GM12878 (cell line): ENCODE results near the gene DLG2. TPM values are rescaled to one million over a fixed set of nuclear protein-coding genes. Genes with fewer than 3 reads are reported as not detected.

Source experiments
- ATAC-seq: fragments of 200-7000 bp; cut with Tn5 transposase; 3 replicates; pipeline ENCODE4 v1.9.1; 2020; ENCODE audit warnings: mild to moderate bottlenecking, moderate library complexity
- BruUV-seq: library from RNA; stranded (reverse); fragments of 400-500 nt; replicated peaks from 2 replicates; lab custom pipeline; 2021; lab: Mats Ljungman, UMichigan
- CTCF ChIA-PET: fragments of 300-600 bp; sonication (Branson Sonifier 250); formaldehyde crosslinking; extraction: SDS; loops from one replicate; lab custom pipeline; 2021; ENCODE audit warnings: inconsistent platforms; lab: Yijun Ruan, JAX
- POLR2A ChIA-PET: fragments of 350-600 bp; formaldehyde crosslinking; extraction: SDS; loops from one replicate; lab custom pipeline; 2021; ENCODE audit warnings: inconsistent platforms; lab: Charles Lee
- RAD21 ChIA-PET: fragments of 300-600 bp; sonication (Branson Sonifier 250); formaldehyde crosslinking; loops from one replicate; lab custom pipeline; 2023; ENCODE audit warnings: antibody characterized with exemption; ENCODE audit not compliant: unreplicated experiment; lab: Charles Lee
- SMC1A ChIA-PET: fragments of 300-600 bp; sonication (Branson Sonifier 250); formaldehyde crosslinking; loops from one replicate; lab custom pipeline; 2023; ENCODE audit not compliant: unreplicated experiment, uncharacterized antibody; lab: Charles Lee
- DNase-seq: peaks from one replicate; pipeline ENCODE4 v3.0.0-alpha.2; 2011; ENCODE audit warnings: low read depth, low spot score
- FAIRE-seq: peaks from 3 replicates; lab custom pipeline; 2011; peaks lifted over from hg19 to GRCh38; lab: Jason Lieb, UNC
- H2AFZ ChIP-seq: 2 replicates; pipeline ENCODE4 v1.6.0; 2011; ENCODE audit warnings: low read depth, low read length, control low read depth; ENCODE audit not compliant: control insufficient read depth
- H3K27ac ChIP-seq: 2 replicates; pipeline ENCODE4 v1.5.1; 2011; ENCODE audit warnings: control low read depth; ENCODE audit not compliant: control insufficient read depth, insufficient read depth
- H3K27me3 ChIP-seq, 2 experiments: replicated peaks in 1 of 2; 2 replicates each; pipeline versions ENCODE4 v1.6.0 to v1.6.1; 2011; ENCODE audit warnings: low read length in 1 of 2; ENCODE audit not compliant: control insufficient read depth in 2 of 2, insufficient read depth in 2 of 2
- H3K36me3 ChIP-seq, 2 experiments: 2 replicates each; pipeline ENCODE4 v1.5.1; 2011; ENCODE audit warnings: low read length in 1 of 2; ENCODE audit not compliant: control insufficient read depth in 2 of 2, insufficient read depth in 2 of 2
- H3K4me1 ChIP-seq: 2 replicates; pipeline ENCODE4 v1.6.1; 2011; ENCODE audit warnings: mild to moderate bottlenecking, low read length, moderate library complexity, mixed read lengths; ENCODE audit not compliant: control insufficient read depth, insufficient read depth
- H3K4me2 ChIP-seq: 2 replicates; pipeline ENCODE4 v1.6.0; 2011; ENCODE audit warnings: control low read depth; ENCODE audit not compliant: control insufficient read depth, insufficient read depth
- H3K4me3 ChIP-seq: fragments of 200-600 bp; sonication (generic); 2 replicates; pipeline ENCODE4 v1.5.1; 2016
- H3K79me2 ChIP-seq: 2 replicates; pipeline ENCODE4 v1.6.0; 2011; ENCODE audit warnings: low read length; ENCODE audit not compliant: control insufficient read depth, insufficient read depth
- H3K9ac ChIP-seq: 2 replicates; pipeline ENCODE4 v1.8.0; 2011; ENCODE audit warnings: low read length, control low read depth, mixed read lengths; ENCODE audit not compliant: control insufficient read depth, insufficient read depth
- H3K9me3 ChIP-seq: replicated peaks from 3 replicates; pipeline ENCODE4 v1.5.1; 2011; ENCODE audit warnings: mild to moderate bottlenecking, low read length; ENCODE audit not compliant: control insufficient read depth, insufficient read depth
- H4K20me1 ChIP-seq: 2 replicates; pipeline ENCODE4 v1.6.0; 2011; ENCODE audit not compliant: control insufficient read depth, insufficient read depth
- BCL3 ChIP-seq: IDR thresholded peaks from 2 replicates; pipeline ENCODE4 v1.6.1; 2011; ENCODE audit warnings: borderline replicate concordance, low read depth, mild to moderate bottlenecking, moderate library complexity, low read length; ENCODE audit not compliant: insufficient read depth, poor library complexity, severe bottlenecking
- CEBPB ChIP-seq, 2 experiments: fragments of 150-350 bp in 1 of 2; IDR thresholded peaks; 2 replicates each; pipeline ENCODE4 v1.6.1; 2012 to 2014; ENCODE audit warnings: low read depth in 2 of 2, low read length in 2 of 2, borderline replicate concordance in 1 of 2, inconsistent platforms in 1 of 2
- CHD1 ChIP-seq: IDR thresholded peaks from 2 replicates; pipeline ENCODE4 v1.6.1; 2012; ENCODE audit warnings: low read depth, low read length, improper control_type of control experiment
- E4F1 ChIP-seq: fragments of 450-650 bp; IDR thresholded peaks from 2 replicates; pipeline ENCODE4 v1.6.1; 2018; ENCODE audit warnings: borderline replicate concordance, mild to moderate bottlenecking; ENCODE audit not compliant: partially characterized antibody
- HCFC1 ChIP-seq: fragments of 150-350 bp; IDR thresholded peaks from 2 replicates; pipeline ENCODE4 v1.6.1; 2014; ENCODE audit warnings: low read length
- JUNB ChIP-seq: IDR thresholded peaks from 2 replicates; pipeline ENCODE4 v1.6.1; 2016; ENCODE audit warnings: antibody characterized with exemption, mild to moderate bottlenecking
- KAT2A ChIP-seq: conservative IDR thresholded peaks from 2 replicates; pipeline ENCODE4 v1.6.1; 2011; ENCODE audit warnings: low read depth, low read length; ENCODE audit not compliant: control insufficient read depth
- MEF2A ChIP-seq: IDR thresholded peaks from 2 replicates; pipeline ENCODE4 v1.6.1; 2011; ENCODE audit warnings: low read depth, mild to moderate bottlenecking, low read length, moderate library complexity; ENCODE audit not compliant: insufficient read depth
- MEF2B ChIP-seq: fragments of 450-650 bp; IDR thresholded peaks from 2 replicates; pipeline ENCODE4 v1.6.1; 2018; ENCODE audit warnings: mild to moderate bottlenecking, moderate library complexity; ENCODE audit not compliant: partially characterized antibody, poor library complexity, severe bottlenecking
- MXI1 ChIP-seq: fragments of 150-350 bp; IDR thresholded peaks from 2 replicates; pipeline ENCODE4 v1.6.1; 2011; ENCODE audit warnings: low read depth, mild to moderate bottlenecking, inconsistent platforms, low read length, improper control_type of control experiment
- NFIC ChIP-seq: IDR thresholded peaks from 2 replicates; pipeline ENCODE4 v1.6.1; 2012; ENCODE audit warnings: low read depth, mild to moderate bottlenecking, inconsistent platforms, low read length, moderate library complexity
- NFYB ChIP-seq: IDR thresholded peaks from 2 replicates; pipeline ENCODE4 v1.6.1; 2011; ENCODE audit warnings: low read depth, mild to moderate bottlenecking, low read length, improper control_type of control experiment, moderate library complexity; ENCODE audit not compliant: insufficient read depth
- PAX5 ChIP-seq: IDR thresholded peaks from 2 replicates; pipeline ENCODE4 v1.6.1; 2011; ENCODE audit warnings: low read depth, low read length, borderline replicate concordance
- RELB ChIP-seq: fragments of 450-650 bp; IDR thresholded peaks from 2 replicates; pipeline ENCODE4 v1.6.1; 2017; ENCODE audit warnings: low read depth, mild to moderate bottlenecking, moderate library complexity
- RUNX3 ChIP-seq: IDR thresholded peaks from 2 replicates; pipeline ENCODE4 v1.6.1; 2012; ENCODE audit warnings: low read length, inconsistent platforms
- SMAD5 ChIP-seq: IDR thresholded peaks from 2 replicates; pipeline ENCODE4 v1.6.1; 2016; ENCODE audit warnings: antibody characterized with exemption, low read depth
- ZBTB33 ChIP-seq: fragments of 450-650 bp; IDR thresholded peaks from 2 replicates; pipeline ENCODE4 v1.6.1; 2017; ENCODE audit warnings: mild to moderate bottlenecking
- WGBS: methylation state at CpG from one replicate; pipeline ENCODE4 v1.1.6; 2016; ENCODE audit warnings: low lambda C conversion rate; ENCODE audit not compliant: insufficient replicate concordance, insufficient coverage; ENCODE audit errors: missing lambda C conversion rate; 5-methylcytosine and 5-hydroxymethylcytosine counted together
- in situ Hi-C: fragments of 300-500 bp; cut with MboI; formaldehyde crosslinking; loops from 9 replicates; pipeline ENCODE4 v1.14.3; 2018; ENCODE audit warnings: mixed read lengths
- intact Hi-C: fragments of 100-400 bp; cut with micrococcal nuclease; formaldehyde crosslinking; loops from one replicate; pipeline ENCODE4 v1.14.2; 2022; ENCODE audit not compliant: unreplicated experiment
- polyA plus RNA-seq, 11 experiments: library from polyadenylated mRNA; depleted of rRNA in 4 of 11; unstranded in 6 of 11; stranded (reverse) in 5 of 11; fragments of >200 nt; fragmentation: Nextera tagmentation in 4 of 11; fragmentation: Illumina TruSeq in 1 of 11; extraction: Ambion mirVana in 4 of 11; extraction: Trizol in 1 of 11; gene quantifications; 1 replicate in 1 of 11; 2 replicates in 10 of 11; pipeline versions ENCODE4 v1.2.1 to v1.2.3, GENCODE V29; 2011 to 2016; ENCODE audit warnings: inconsistent platforms in 2 of 11, missing spikeins in 2 of 11, low read depth in 1 of 11
- total RNA-seq, 4 experiments: library from RNA; depleted of rRNA in 3 of 4; stranded (reverse); fragments of >200 nt in 3 of 4; fragmentation: Illumina TruSeq in 1 of 4; extraction: Trizol in 1 of 4; gene quantifications; 2 replicates each; pipeline versions ENCODE4 v1.2.1 to v1.2.3, GENCODE V29; 2013 to 2021

Gene DLG2
- total and polyA plus RNA-seq, 10 of the 15 experiments (the other 5 are each of a cell fraction or from before 2014, with no cell fraction given): 0.09 to 0.98 (median 0.35) TPM

GRCh38 chr11:83583757-83584366 is 2043.3 kb downstream of the DLG2 start:
- intact Hi-C loops (loop anchor here (5.0 kb wide), 1 partner anchor 138 kb away; no protein-coding TSS in a partner anchor), in situ Hi-C loops (no loop called here)
- Histone ChIP-seq H3K9me3 (no peaks in the 10 kb centered on the region), H3K4me1 (peaks cover 17% of the 10 kb centered on the region), H2AFZ (peak overlapping the region; percentile 54; the same call in 1 of the 2 replicates), H3K4me3 (no peak overlapping the region), H3K79me2 (no peaks in the 10 kb centered on the region), H3K36me3 (no peaks in the 10 kb centered on the region), H3K27me3 (no peaks in the 10 kb centered on the region), H3K4me2 (peak overlapping the region; percentile 31), H3K9ac (no peak overlapping the region), H4K20me1 (no peaks in the 10 kb centered on the region), H3K27ac (peak overlapping the region; percentile 36; the same call in 1 of the 2 replicates)
- ChIA-PET RAD21 (no interaction called here), CTCF (no interaction called here), POLR2A (no interaction called here), SMC1A (no interaction called here)
- DNase-seq: peak; percentile 56
- peak; percentile 98 for FAIRE-seq
- ATAC-seq: peak; percentile 98
- 0% methylated on average over 3 of the region's 3 CpGs for WGBS
- BruUV-seq: no TSS peak
- TF ChIP-seq HCFC1 (no peak), MEF2B (peak; percentile 51), RELB (no peak), PAX5 (no peak), NFIC (peak; percentile 67), JUNB (peak; percentile 91), BCL3 (peak; percentile 53), CEBPB (IDR thresholded peaks at IDR 0.05; ENCODE audit: borderline replicate concordance in 1 of 2, low read depth in 2 of 2, low read length in 2 of 2) (no peak), NFYB (no peak), SMAD5 (no peak), KAT2A (no peak), RUNX3 (peak; percentile 43; the same call in 1 of the 2 replicates), ZBTB33 (no peak), E4F1 (no peak), MEF2A (peak; percentile 91), CHD1 (no peak), MXI1 (no peak)
